ENCODE data around the gene TCF20. TPM values are rescaled to one million over a fixed set of nuclear protein-coding genes. Genes with fewer than 3 reads are reported as not detected.

The TCF20 gene
- total and polyA plus RNA-seq, 8 donors, result 24.8 to 41.3 (median 25.6) TPM

DNA sequence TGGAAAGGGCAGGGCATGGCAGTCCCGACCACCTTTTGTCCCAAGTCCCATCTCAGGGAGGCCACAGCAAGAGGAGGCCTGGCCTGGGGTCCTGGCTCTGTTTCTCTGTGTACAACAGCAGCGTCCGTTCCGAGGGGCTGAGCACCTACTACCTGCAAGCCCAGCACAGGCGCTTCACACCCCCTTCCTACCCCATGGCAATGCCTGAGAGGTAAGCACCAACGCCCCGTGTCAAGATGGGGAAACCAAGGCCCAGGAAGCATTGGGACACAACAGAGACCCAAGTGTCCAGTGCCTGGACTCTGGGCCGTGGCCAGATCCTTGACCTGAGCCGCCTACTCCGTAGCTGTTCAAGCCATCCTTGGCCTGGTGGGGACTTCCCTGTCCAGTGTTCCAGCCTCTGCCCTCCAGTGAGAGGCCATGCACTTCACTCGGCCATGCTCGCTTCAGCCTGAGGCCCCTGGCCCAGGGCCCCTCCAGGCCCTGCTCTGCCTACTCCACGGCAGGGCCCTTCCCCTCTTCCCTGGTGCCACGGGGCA is 14.3 kb upstream of the TCF20 start:
- Histone ChIP-seq H3K4me3 (no peak overlapping the region), H3K4me1 (peaks cover 0 to 23% of the 10 kb centered on the region in 2 donors), H3K27me3 (peaks cover 13 to 57% of the 10 kb centered on the region in 2 donors), H3K27ac (no peak overlapping the region), H3K36me3 (no peaks in the 10 kb centered on the region), H3K9me3 (no peaks in the 10 kb centered on the region)
- DNase-seq, result no peak
- TF ChIP-seq, protein P1, sequence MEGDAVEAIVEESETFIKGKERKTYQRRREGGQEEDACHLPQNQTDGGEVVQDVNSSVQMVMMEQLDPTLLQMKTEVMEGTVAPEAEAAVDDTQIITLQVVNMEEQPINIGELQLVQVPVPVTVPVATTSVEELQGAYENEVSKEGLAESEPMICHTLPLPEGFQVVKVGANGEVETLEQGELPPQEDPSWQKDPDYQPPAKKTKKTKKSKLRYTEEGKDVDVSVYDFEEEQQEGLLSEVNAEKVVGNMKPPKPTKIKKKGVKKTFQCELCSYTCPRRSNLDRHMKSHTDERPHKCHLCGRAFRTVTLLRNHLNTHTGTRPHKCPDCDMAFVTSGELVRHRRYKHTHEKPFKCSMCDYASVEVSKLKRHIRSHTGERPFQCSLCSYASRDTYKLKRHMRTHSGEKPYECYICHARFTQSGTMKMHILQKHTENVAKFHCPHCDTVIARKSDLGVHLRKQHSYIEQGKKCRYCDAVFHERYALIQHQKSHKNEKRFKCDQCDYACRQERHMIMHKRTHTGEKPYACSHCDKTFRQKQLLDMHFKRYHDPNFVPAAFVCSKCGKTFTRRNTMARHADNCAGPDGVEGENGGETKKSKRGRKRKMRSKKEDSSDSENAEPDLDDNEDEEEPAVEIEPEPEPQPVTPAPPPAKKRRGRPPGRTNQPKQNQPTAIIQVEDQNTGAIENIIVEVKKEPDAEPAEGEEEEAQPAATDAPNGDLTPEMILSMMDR (IDR thresholded peaks at IDR 0.05), result no peak
- no peak for ATAC-seq
- intact Hi-C loops (cut with DNase I), result no loop called here

GRCh38 chr22:42284202-42284591 is 13.7 kb upstream of the TCF20 start:
- no peak overlapping the region for H3K27ac ChIP-seq
- intact Hi-C loops (cut with DNase I), result no loop called here
- no peak for ATAC-seq
- H3K4me3 ChIP-seq, result no peak overlapping the region
- H3K4me1 ChIP-seq, result peaks cover 0 to 23% of the 10 kb centered on the region in 2 donors
- no peaks in the 10 kb centered on the region for H3K36me3 ChIP-seq
- TF ChIP-seq, protein P1 (IDR thresholded peaks at IDR 0.05), result no peak
- peaks cover 13 to 62% of the 10 kb centered on the region in 2 donors for H3K27me3 ChIP-seq
- H3K9me3 ChIP-seq, result no peaks in the 10 kb centered on the region
- peak in 1 of 4 donors; percentile 17 for DNase-seq

GRCh38 chr22:42283278-42284201 is 13.1 kb upstream of the TCF20 start:
- DNase-seq (peak in 1 of 4 donors; percentile 34), ATAC-seq (peak; percentile 30)
- Histone ChIP-seq H3K36me3 (no peaks in the 10 kb centered on the region), H3K4me3 (peak overlapping the region in 1 of 2 donors; percentile 14), H3K27ac (no peak overlapping the region), H3K9me3 (no peaks in the 10 kb centered on the region), H3K27me3 (peaks cover 13 to 66% of the 10 kb centered on the region in 2 donors), H3K4me1 (peaks cover 0 to 23% of the 10 kb centered on the region in 2 donors)
- TF ChIP-seq, protein P1 (IDR thresholded peaks at IDR 0.05), result no peak
- intact Hi-C loops (cut with DNase I), result no loop called here

GRCh38 chr22:42282943-42283277 is 12.5 kb upstream of the TCF20 start:
- Histone ChIP-seq H3K4me1 (peaks cover 0 to 23% of the 10 kb centered on the region in 2 donors), H3K27ac (no peak overlapping the region), H3K9me3 (no peaks in the 10 kb centered on the region), H3K27me3 (peaks cover 13 to 66% of the 10 kb centered on the region in 2 donors), H3K4me3 (no peak overlapping the region), H3K36me3 (no peaks in the 10 kb centered on the region)
- ATAC-seq, result no peak
- TF ChIP-seq, protein P1 (IDR thresholded peaks at IDR 0.05), result no peak
- DNase-seq, result peak in 1 of 4 donors; percentile 18
- intact Hi-C loops (cut with DNase I), result no loop called here

GRCh38 chr22:42282252-42282942 is 11.9 kb upstream of the TCF20 start:
- TF ChIP-seq, protein P1 (IDR thresholded peaks at IDR 0.05), result no peak

More at GRCh38 chr22:42282252-42282942, 11.9 kb upstream of the TCF20 start:
- no peaks in the 10 kb centered on the region for H3K36me3 ChIP-seq
- H3K4me1 ChIP-seq, result peaks cover 0 to 23% of the 10 kb centered on the region in 2 donors
- DNase-seq, result peak in 1 of 4 donors; percentile 20
- no peak overlapping the region for H3K4me3 ChIP-seq
- ATAC-seq, result no peak
- H3K27me3 ChIP-seq, result peaks cover 13 to 66% of the 10 kb centered on the region in 2 donors
- H3K27ac ChIP-seq, result no peak overlapping the region
- intact Hi-C loops (cut with DNase I), result no loop called here
- H3K9me3 ChIP-seq, result no peaks in the 10 kb centered on the region

All from left lung (tissue), 10 donors.